NT2/D1 (cell line): ENCODE data around the gene ITGB2.

Experiments used
- DNase-seq: peaks from one replicate; pipeline ENCODE4 v3.0.0-alpha.2; 2011; ENCODE audit warnings: low read depth, low spot score
- H3K27me3 ChIP-seq: 2 replicates; pipeline ENCODE4 v1.6.0; 2011; ENCODE audit warnings: mild to moderate bottlenecking; ENCODE audit not compliant: insufficient read length, insufficient read depth
- H3K36me3 ChIP-seq: 2 replicates; pipeline ENCODE4 v1.6.1; 2011; ENCODE audit warnings: mild to moderate bottlenecking, low read length, mixed read lengths; ENCODE audit not compliant: insufficient read depth, insufficient read length
- H3K4me1 ChIP-seq: 2 replicates; pipeline ENCODE4 v1.5.1; 2011; ENCODE audit not compliant: insufficient read depth, insufficient read length
- H3K4me3 ChIP-seq: 2 replicates; pipeline ENCODE4 v1.5.1; 2011; ENCODE audit warnings: low read depth; ENCODE audit not compliant: insufficient read length
- H3K9ac ChIP-seq: 2 replicates; pipeline ENCODE4 v1.6.0; 2011; ENCODE audit warnings: low read depth; ENCODE audit not compliant: insufficient read length
- H3K9me3 ChIP-seq: 2 replicates; pipeline ENCODE4 v1.5.1; 2011; ENCODE audit warnings: mild to moderate bottlenecking, low read length; ENCODE audit not compliant: insufficient read depth
- SUZ12 ChIP-seq: IDR thresholded peaks from 2 replicates; pipeline ENCODE4 v1.6.1; 2011; ENCODE audit not compliant: insufficient read length, insufficient read depth; ENCODE audit errors: extremely low read depth
- YY1 ChIP-seq: IDR thresholded peaks from 2 replicates; pipeline ENCODE4 v1.6.1; 2011; ENCODE audit not compliant: insufficient read length, insufficient read depth
- ZNF274 ChIP-seq: IDR thresholded peaks from 2 replicates; pipeline ENCODE4 v1.6.1; 2011; ENCODE audit warnings: mild to moderate bottlenecking, low read depth, low read length

Gene ITGB2

GRCh38 chr21:44957901-44958451, 37.3 kb upstream of the ITGB2 start:
- Histone ChIP-seq H3K9me3 (no peaks in the 10 kb centered on the region), H3K27me3 (no peaks in the 10 kb centered on the region), H3K36me3 (peaks cover 94% of the 10 kb centered on the region), H3K9ac (peak overlapping the region; percentile 38), H3K4me3 (no peak overlapping the region), H3K4me1 (peaks cover 40% of the 10 kb centered on the region)
- DNase-seq, result no peak
- no peak for TF ChIP-seq SUZ12
- TF ChIP-seq YY1, result no peak
- no peak for TF ChIP-seq ZNF274

DNA sequence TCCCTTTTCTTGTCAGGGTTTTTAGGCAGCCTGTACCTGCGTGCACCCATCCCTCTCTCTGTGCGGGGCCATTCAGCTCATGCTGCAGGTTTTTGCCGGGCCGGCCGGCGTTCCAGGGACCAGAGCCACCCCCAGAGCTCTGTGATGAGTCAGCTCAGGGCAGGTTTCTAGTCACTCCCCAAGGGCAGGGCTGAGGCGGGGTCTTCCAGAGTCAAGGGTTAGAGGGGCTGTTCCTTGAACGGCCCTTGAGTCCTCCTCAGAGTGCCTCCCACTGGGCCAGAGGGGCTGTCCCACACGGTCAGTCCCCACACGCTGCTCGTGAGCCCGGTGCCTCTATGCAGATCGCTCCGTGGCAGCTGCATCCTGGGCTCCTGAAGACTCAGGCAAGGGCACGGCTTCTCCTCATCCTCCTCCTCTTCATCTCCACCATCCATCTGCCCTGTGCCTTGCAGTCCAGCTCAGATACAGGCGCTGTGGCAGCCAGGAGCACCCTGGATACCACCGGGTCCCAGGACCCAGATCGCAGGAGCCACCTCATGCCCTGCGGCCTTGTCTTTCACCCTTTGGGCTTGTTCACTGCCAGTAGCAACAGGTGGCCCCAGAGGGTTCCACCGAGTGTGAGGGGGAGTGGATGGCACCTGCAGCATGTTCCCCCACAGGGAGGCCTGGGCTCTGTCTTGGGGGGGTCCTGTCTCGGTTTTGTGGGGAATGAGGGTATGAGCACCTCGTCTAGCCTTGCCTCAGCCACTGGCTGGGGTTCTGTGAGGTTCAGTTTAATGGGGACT, 36.5 kb upstream of the ITGB2 start:
- Histone ChIP-seq H3K27me3 (no peaks in the 10 kb centered on the region), H3K9me3 (no peaks in the 10 kb centered on the region), H3K9ac (peak overlapping the region; percentile 52), H3K4me1 (peaks cover 43% of the 10 kb centered on the region), H3K36me3 (peaks cover 95% of the 10 kb centered on the region), H3K4me3 (no peak overlapping the region)
- DNase-seq, result no peak
- TF ChIP-seq YY1, result no peak
- TF ChIP-seq SUZ12, result no peak
- TF ChIP-seq ZNF274, result no peak

- Histone ChIP-seq H3K9me3 (no peaks in the 10 kb centered on the region), H3K9ac (peak overlapping the region; percentile 52), H3K36me3 (peaks cover 95% of the 10 kb centered on the region), H3K27me3 (no peaks in the 10 kb centered on the region), H3K4me1 (peaks cover 43% of the 10 kb centered on the region), H3K4me3 (no peak overlapping the region)
- TF ChIP-seq YY1, result no peak
- no peak for TF ChIP-seq SUZ12
- no peak for TF ChIP-seq ZNF274
- no peak for DNase-seq
Measured at GRCh38 chr21:44956356-44957046, 35.8 kb upstream of the ITGB2 start.

DNA sequence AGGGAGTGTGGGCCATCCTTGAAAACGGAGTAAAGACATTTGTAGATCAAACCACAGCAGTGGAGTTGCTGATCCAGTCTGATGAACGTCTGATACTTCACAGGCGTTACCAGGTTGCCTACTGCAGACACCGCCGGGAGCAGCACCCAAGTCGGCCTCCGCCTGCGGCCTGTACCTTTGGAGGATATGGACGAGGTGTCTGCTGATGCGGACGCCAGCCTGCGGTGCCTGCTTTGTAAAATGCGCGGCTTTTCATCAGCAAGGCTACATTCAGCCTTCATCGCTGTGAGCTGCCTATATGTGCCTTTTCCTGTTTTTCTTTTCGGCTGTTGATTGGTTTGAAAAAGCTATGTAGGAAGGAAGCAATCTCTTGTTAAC, 35.1 kb upstream of the ITGB2 start:
- Histone ChIP-seq H3K27me3 (no peaks in the 10 kb centered on the region), H3K4me1 (peaks cover 43% of the 10 kb centered on the region), H3K36me3 (peaks cover 94% of the 10 kb centered on the region), H3K9ac (no peak overlapping the region), H3K9me3 (no peaks in the 10 kb centered on the region), H3K4me3 (no peak overlapping the region)
- DNase-seq, result no peak
- TF ChIP-seq SUZ12, result no peak
- TF ChIP-seq ZNF274, result no peak
- no peak for TF ChIP-seq YY1

GRCh38 chr21:44955141-44955797, 34.6 kb upstream of the ITGB2 start:
- no peaks in the 10 kb centered on the region for H3K27me3 ChIP-seq
- H3K4me3 ChIP-seq, result no peak overlapping the region
- H3K9ac ChIP-seq, result no peak overlapping the region
- DNase-seq, result no peak
- peaks cover 93% of the 10 kb centered on the region for H3K36me3 ChIP-seq
- peaks cover 46% of the 10 kb centered on the region for H3K4me1 ChIP-seq
- TF ChIP-seq SUZ12, result no peak
- TF ChIP-seq ZNF274, result no peak
- TF ChIP-seq YY1, result no peak
- no peaks in the 10 kb centered on the region for H3K9me3 ChIP-seq

GRCh38 chr21:44954281-44954771, 33.6 kb upstream of the ITGB2 start:
- no peaks in the 10 kb centered on the region for H3K27me3 ChIP-seq
- H3K9ac ChIP-seq, result peak overlapping the region; percentile 39
- peaks cover 92% of the 10 kb centered on the region for H3K36me3 ChIP-seq
- TF ChIP-seq ZNF274 (no peak), SUZ12 (no peak), YY1 (no peak)
- no peaks in the 10 kb centered on the region for H3K9me3 ChIP-seq
- no peak overlapping the region for H3K4me3 ChIP-seq
- DNase-seq, result no peak
- H3K4me1 ChIP-seq, result peaks cover 51% of the 10 kb centered on the region

- H3K9ac ChIP-seq, result no peak overlapping the region
- peaks cover 56% of the 10 kb centered on the region for H3K4me1 ChIP-seq
- H3K9me3 ChIP-seq, result no peaks in the 10 kb centered on the region
- no peak for TF ChIP-seq SUZ12
- no peak for TF ChIP-seq ZNF274
- TF ChIP-seq YY1, result no peak
- H3K4me3 ChIP-seq, result no peak overlapping the region
- peaks cover 92% of the 10 kb centered on the region for H3K36me3 ChIP-seq
- H3K27me3 ChIP-seq, result no peaks in the 10 kb centered on the region
- DNase-seq, result no peak
Measured at GRCh38 chr21:44953628-44954021, 32.9 kb upstream of the ITGB2 start.
